GM10266 (cell line): Measurements from ENCODE around the gene PPL.
A peak's percentile ranks its signal among the peaks of the same experiment; 100 is the strongest.

ENCODE experiments used
- DNase-seq: peaks from one replicate; pipeline ENCODE4 v3.0.0; 2012; ENCODE audit errors: extremely low spot score
- TF ChIP-seq, protein P1 (sequence below): IDR thresholded peaks from 2 replicates; pipeline ENCODE4 v1.5.1; 2012; ENCODE audit warnings: mild to moderate bottlenecking, low read depth; ENCODE audit not compliant: control insufficient read depth, insufficient read depth; ENCODE audit errors: missing control alignments

Gene PPL

DNA sequence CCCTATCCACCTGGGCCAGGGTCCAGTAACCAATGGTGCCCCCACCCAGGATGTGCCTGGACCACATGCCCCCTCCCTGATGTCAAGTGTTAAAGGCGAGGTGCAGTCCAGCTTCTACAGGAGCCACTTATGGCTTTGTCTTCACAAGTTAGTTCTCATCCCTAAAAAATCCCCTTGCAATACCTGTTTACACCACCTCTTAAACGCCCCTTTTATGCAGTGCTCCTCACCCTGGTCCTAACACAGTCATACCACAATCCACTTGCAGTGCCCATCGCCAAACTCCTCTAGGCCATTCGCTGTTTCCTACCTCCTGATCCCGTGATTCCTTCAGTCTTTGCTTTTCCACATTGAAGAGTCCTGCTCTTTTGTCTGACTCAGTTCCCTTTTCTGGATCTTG lies 97.0 kb downstream of the PPL start:
- TF ChIP-seq, protein P1, sequence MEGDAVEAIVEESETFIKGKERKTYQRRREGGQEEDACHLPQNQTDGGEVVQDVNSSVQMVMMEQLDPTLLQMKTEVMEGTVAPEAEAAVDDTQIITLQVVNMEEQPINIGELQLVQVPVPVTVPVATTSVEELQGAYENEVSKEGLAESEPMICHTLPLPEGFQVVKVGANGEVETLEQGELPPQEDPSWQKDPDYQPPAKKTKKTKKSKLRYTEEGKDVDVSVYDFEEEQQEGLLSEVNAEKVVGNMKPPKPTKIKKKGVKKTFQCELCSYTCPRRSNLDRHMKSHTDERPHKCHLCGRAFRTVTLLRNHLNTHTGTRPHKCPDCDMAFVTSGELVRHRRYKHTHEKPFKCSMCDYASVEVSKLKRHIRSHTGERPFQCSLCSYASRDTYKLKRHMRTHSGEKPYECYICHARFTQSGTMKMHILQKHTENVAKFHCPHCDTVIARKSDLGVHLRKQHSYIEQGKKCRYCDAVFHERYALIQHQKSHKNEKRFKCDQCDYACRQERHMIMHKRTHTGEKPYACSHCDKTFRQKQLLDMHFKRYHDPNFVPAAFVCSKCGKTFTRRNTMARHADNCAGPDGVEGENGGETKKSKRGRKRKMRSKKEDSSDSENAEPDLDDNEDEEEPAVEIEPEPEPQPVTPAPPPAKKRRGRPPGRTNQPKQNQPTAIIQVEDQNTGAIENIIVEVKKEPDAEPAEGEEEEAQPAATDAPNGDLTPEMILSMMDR = no peak

DNA sequence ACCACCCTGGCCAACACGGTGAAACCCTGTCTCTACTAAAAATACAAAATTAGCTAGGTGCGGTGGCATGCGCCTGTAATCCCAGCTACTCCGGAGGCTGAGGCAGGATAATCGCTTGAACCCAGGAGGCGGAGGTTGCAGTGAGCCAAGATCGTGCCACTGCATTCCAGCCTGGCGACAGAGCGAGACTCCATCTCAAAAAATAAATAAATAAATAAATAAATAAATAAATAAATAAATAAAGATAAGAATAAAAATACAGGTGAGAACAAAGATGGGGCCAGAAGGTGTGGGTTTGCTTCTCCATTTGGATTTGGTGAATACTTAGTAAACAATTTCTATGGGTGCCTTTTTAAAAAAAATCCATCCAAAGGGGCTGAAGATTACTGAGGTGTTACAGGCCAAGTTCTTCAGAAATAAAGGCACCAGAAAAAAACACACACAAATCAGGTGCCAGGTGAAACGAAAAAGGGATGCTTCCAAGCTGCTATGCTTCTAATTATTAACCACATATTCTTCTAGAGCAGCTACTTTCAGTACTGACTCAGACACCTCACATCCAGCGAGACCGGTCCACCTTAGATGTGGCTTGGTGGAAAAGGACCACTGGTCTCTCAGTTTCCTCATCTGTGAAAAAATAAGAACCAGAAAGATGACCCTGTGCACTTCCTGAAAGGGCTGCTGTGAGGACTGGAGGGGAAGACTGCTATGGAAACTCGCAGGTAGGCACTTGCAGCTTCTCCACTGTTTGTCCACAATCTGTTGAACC lies 99.0 kb downstream of the PPL start:
- TF ChIP-seq, protein P1 = no peak
- DNase-seq = no peak

More for the DNA sequence above, 97.0 kb downstream of the PPL start:
- no peak for DNase-seq

DNA sequence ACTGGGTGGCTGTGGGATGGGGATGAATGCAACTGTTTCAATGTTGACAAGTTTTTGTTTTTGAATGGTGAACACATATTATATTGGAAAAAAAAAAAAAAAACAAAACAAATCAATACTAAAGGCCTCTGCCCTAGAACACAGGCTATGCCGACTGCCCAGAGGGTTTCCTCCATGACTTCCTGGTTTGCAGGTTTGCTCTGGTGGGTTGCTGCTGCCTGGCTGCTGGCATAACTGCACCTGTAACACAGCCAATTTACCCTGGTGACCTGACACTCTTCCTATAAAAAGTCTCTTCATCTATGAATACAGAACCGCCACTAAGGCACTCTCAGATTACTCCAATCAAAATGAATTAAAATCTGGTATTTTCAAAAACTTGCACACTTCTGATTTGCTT lies 100.2 kb downstream of the PPL start:
- TF ChIP-seq, protein P1 = no peak
- DNase-seq = no peak

DNA sequence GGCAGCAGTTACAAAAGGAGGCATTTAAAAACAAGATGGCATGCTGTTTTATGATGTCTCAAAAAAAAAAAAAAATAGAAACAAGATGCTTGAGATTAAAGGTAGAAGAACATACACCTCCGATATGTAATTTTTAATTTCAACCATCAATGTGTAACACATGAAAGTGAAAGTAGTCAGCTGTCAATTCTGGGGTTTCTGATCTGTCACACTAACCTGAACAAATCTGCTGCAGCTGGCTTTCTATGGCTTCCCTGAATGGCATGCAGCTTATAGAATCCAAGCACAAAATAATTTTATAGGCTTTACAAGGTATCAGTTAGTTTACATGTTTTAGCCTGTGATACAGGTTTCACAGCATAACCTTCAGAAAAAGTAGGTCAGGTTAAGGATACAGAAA lies 103.4 kb downstream of the PPL start:
- peak; percentile 24 for DNase-seq
- TF ChIP-seq, protein P1 = no peak

DNA sequence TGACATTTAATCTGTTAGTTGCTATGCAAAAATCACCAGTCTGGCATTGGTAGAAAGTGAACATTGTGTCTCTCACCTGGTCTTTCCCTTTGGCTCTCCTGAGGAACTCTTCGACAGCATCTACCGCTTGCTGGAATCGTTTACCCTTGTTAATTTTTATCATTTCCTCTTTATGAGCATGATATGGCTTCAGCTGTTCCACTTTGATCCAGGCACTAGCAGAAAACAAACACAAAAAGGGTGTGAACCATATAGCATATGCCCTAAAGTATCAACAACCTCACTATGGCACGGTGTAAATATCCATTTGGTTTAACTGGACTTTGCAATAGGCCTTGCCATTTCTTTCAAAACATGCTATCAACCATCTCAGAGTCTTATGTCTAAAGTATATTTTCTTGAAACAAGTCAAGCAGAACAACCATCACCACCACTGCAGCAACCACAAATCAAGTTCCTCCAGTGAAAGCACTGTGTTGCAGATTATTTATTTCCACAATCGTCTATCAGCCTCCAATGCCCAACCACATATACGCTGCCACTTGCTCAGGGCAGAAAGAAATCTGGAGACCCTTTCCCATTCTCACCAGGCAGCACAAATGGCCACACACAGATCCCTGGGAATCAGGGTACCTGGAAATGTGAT lies 104.1 kb downstream of the PPL start:
- no peak for DNase-seq
- TF ChIP-seq, protein P1 = no peak
